AG10803 (cell line): Measurements from ENCODE around the gene CASP8.

ENCODE experiments used
- DNase-seq: peaks from one replicate; pipeline ENCODE4 v3.0.0; 2010; ENCODE audit warnings: low read depth
- H3K4me3 ChIP-seq: 2 replicates; pipeline ENCODE4 v1.5.1; 2011; ENCODE audit warnings: mild to moderate bottlenecking, low read length, control low read depth
- CTCF ChIP-seq: conservative IDR thresholded peaks from 2 replicates; pipeline ENCODE4 v1.5.1; 2011; ENCODE audit warnings: mild to moderate bottlenecking, low read length, control low read depth, inconsistent platforms

The CASP8 gene

GRCh38 chr2:201256082-201256481, 4.3 kb upstream of the CASP8 start:
- H3K4me3 ChIP-seq, result no peak overlapping the region
- TF ChIP-seq CTCF, result no peak
- DNase-seq, result no peak

- peak overlapping the region; percentile 90 for H3K4me3 ChIP-seq
- no peak for DNase-seq
- no peak for TF ChIP-seq CTCF
Observed at GRCh38 chr2:201257381-201257955, 2.9 kb upstream of the CASP8 start.

- H3K4me3 ChIP-seq, result peak overlapping the region; percentile 90
- DNase-seq, result peak; percentile 76
- TF ChIP-seq CTCF, result peak; percentile 42; the same call in 1 of the 2 replicates
Observed at GRCh38 chr2:201257956-201258665, 2.2 kb upstream of the CASP8 start.

- no peak; the same call in 1 of the 2 replicates for TF ChIP-seq CTCF
- peak overlapping the region; percentile 90 for H3K4me3 ChIP-seq
- DNase-seq, result no peak
Observed at GRCh38 chr2:201258666-201259615, 1.4 kb upstream of the CASP8 start.

GRCh38 chr2:201261471-201261870, 1.1 kb downstream of the CASP8 start:
- TF ChIP-seq CTCF, result no peak
- no peak for DNase-seq
- H3K4me3 ChIP-seq, result no peak overlapping the region; the same call in 1 of the 2 replicates

GRCh38 chr2:201261906-201262305, 1.6 kb downstream of the CASP8 start:
- H3K4me3 ChIP-seq, result no peak overlapping the region
- DNase-seq, result peak; percentile 35
- TF ChIP-seq CTCF, result no peak
